Erythroblast (primary cell): ENCODE results near the gene ARID3B.

Source experiments
- DNase-seq, 2 experiments: peaks; one replicate each; lab custom pipeline; 2025; lab: John Stamatoyannopoulos, UW
- GATA1 ChIP-seq: IDR thresholded peaks from 2 replicates; pipeline ENCODE4 v1.6.1; 2011; ENCODE audit warnings: low read depth, mild to moderate bottlenecking, control low read depth, low read length, moderate library complexity
- POLR2A ChIP-seq: IDR thresholded peaks from 2 replicates; pipeline ENCODE4 v1.6.1; 2011; ENCODE audit warnings: mild to moderate bottlenecking, low read length

Gene ARID3B

DNA sequence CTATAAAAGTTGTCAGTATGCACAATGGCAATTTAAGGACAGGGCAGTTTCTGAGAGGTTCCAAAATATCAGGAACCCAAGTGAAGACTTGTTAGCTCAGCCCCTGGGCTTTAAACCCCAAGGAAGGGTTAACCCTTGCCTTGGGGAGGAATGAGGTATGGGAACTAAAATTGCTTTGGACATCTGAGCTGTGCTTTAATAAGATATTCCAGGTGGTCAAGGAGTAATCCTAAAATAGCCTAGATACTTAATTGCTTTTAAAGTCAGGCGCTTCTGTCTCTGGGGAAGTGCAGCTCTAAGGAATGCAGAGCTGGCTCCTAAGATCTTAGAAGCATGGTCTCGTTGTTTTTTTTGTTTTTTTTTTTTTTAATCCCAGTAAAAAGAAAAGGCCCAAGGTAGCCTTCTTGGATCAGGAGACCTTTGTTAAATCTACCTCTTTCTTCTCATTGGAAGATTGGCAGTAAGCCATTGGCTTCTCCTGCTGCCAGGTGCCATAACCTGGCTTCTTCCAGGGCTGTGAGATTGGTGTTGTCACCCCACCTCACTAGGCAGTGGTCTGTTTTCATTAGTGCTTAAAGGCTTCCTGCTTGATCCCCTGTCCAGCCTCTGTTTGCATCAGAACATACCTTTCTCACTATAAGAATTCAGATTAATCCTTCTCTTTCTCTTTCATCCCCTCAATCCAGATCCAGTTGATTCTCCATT lies 24.5 kb downstream of the ARID3B start:
- no peak for TF ChIP-seq GATA1
- no peak for TF ChIP-seq POLR2A
- no peak for DNase-seq

DNA sequence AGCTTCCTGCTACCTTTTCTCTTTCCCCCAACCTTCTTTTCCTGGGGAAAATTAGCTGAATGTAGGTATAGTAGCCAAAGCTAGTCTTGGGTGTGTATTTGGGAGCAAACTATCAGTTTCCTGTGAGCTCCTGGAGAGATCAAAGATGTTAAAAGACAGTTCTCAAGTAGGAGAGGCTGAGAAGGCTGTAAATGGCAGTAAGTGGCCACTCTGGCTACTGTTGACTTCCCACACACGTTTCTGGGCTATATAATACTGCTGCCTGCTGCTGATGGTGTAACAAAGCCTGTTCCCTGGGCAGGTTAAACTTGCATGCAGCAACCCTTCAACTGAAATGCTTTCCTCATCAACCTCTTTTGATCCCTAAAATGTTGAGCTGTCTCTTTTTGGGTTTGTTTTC lies 27.6 kb downstream of the ARID3B start:
- DNase-seq, result no peak
- TF ChIP-seq POLR2A (no peak), GATA1 (no peak)

DNA sequence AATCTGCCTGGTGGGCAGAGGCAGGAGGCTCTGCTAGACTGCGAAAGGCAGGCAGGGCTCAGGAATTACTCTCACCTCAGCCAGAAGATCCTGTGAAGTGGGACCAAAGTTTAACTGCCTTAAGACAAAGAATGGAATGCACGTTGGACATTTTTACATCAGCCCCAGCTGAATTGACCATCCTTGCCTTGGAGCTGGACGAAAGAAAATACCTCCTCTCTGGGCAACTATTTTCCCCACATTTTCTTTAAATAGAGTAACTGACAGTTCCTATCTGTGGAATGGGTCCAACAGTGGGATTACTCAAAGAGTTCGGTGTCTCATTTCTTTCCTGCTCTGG lies 28.7 kb downstream of the ARID3B start:
- TF ChIP-seq GATA1 (no peak), POLR2A (no peak)
- no peak for DNase-seq

DNA sequence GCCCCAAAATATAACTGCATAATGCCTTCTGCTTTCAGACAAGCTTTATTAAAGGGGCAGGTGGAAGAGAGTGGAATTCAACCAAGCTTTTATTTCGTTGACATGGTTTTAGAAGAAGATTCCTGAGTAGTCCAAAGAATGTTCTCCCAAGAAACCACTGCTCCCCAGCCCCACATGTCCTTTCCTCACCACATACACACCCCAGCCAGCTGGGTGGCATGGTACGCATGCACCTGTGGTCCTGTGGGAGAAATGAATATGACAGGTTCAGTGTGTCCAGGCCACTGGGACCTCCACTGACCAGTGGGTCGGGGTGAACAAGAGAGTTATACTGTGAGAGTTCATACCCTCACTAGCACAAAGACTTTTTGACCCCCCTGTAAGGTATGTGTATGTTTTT lies 30.2 kb downstream of the ARID3B start:
- no peak for DNase-seq

DNA sequence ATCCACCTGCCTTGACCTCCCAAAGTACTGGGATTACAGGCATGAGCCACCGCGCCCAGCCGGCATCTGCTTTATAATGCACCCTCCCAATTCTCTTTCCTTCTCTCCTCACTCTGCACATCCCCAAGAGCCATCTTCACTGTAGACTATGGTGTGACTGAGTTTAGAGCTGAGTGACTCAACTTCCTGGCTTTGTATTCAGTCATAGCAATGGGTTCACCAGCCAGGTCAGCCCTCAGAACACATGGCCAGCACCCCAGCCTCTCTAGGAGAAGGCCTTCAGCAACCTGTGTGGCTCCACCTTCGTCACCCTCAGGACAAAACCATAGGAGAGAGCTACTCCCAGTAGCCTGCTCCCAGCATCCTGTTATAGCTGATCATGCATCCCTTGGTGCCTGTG lies 33.0 kb downstream of the ARID3B start:
- no peak for DNase-seq
- no peak for TF ChIP-seq GATA1
- TF ChIP-seq POLR2A, result no peak

More for the DNA sequence above, 30.2 kb downstream of the ARID3B start:
- TF ChIP-seq GATA1, result no peak

DNA sequence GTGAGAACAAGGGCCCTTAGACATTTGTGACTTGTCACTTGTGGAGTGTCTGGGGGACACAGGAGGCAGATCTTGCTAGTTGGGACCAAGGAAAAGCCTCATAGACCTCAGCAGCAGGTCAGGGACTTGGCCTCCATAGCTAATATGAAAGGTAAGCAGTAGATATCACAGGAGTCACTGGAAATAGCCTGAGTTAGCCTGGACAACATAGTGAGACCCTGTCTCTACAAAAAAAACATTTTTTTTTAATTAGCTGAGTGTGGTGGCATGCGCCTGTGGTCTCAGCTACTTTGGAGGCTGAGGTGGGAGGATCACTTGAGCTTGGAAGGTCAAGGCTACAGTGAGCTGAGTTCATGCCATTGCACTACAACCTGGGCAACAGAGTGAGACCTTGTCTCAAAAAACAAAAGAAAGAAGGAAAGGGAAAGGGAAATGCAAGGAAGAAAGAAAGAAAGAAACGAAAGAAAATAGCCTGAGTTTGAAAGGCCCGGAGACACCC lies 37.5 kb downstream of the ARID3B start:
- TF ChIP-seq POLR2A, result no peak
- no peak for TF ChIP-seq GATA1

DNA sequence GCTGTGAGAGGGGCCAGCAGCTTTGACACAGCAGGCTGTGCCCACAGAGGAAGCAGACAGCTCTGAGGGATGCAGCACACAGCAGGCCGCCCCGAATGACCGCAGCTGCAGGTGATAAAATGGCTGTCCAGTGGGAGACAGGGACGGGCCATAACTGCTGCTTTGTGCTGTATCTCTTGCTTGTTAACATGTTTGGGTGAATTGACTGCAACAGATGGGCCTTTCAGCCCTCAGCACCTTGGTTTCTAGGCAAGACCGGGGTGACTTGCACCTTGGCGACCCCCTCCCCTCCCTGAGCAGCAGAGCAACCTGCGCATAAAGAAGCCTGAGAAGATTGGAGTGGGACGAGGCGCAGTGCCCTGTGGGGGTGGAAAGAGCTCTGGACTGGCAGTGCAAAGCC lies 38.0 kb downstream of the ARID3B start:
- no peak for TF ChIP-seq POLR2A
- no peak for TF ChIP-seq GATA1
- DNase-seq, result no peak

More for the DNA sequence above, 37.5 kb downstream of the ARID3B start:
- DNase-seq, result no peak

DNA sequence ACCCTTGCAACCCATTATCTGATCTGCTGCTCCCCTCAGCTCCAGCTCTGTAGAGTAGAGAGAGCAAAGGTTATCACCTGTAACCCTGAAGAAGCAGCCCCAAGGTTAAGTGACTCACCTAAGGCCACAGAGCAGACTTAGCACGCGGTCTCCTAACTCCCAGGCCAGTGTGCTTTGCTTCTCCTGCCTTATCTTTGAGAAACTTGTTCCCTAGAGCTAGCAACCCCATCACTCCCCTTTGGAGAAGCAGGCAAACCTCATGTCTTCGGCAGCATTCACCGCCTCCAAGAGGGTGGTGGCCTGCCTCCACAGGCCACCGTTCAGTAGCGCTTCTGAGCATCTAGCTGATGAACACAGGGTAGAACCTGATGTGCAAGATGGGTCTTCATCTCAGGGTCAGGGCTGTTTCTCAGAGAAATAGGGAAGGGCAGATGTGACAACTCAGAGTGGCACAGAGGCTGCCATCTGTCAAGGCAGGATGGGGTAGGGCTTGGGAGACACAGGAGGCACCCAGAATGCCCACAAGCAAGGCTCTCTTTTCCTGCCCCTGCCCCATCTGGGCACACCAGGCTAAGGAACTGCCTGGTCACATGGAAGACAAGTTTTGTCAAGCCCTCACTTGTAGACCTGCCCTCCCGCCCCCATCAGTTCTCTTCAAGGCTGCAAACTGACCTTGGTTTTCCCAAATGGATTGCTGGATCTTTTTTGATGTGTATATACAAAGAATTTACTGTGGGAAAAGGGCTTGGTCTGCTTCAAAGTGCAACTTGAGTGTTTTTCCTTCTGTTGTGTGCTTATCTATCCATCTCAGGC lies 39.7 kb downstream of the ARID3B start:
- no peak for DNase-seq
- TF ChIP-seq GATA1, result no peak
- TF ChIP-seq POLR2A, result no peak

DNA sequence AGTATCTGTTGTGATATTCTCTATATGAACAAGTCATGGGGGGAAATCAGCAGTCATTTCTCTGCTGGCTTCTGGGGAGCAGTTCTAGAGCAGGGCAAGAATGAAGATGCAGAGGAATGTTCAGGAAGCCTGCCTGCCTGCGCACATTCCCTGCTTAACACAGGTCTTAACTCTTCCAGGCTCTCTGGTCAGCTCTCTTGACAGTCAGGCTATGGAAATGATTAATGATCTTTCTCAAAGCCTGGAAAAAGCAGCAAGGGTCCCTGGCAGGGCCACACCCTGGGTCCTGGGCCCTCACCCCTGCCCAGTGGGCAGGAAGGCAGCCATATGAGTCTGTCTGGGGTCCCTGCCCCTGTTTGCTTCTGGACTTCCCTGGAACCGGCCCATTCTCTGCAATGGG lies 43.2 kb downstream of the ARID3B start:
- TF ChIP-seq POLR2A (no peak), GATA1 (no peak)
- DNase-seq, result no peak

DNA sequence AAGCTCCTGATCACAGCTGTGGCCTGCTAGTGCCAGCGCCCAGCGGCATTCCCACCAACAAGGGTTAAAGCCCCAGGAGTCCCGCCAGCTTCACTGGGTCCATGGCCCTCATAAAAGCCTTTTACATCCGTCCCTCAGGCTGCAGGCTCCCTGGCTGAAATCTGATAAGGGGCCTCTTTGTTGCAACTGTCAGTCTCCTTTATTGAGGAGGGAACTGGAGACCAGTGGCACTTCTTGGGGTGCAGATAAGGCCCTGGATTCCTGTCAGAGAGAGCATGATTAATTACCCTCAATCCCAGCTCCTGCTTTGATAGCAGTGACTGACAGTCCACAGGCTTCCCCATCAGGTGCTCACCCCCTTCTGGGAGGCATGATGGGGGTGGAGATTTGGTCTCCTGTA lies 43.8 kb downstream of the ARID3B start:
- peak; percentile 40 to 72 for DNase-seq
- TF ChIP-seq POLR2A (no peak), GATA1 (no peak)

DNA sequence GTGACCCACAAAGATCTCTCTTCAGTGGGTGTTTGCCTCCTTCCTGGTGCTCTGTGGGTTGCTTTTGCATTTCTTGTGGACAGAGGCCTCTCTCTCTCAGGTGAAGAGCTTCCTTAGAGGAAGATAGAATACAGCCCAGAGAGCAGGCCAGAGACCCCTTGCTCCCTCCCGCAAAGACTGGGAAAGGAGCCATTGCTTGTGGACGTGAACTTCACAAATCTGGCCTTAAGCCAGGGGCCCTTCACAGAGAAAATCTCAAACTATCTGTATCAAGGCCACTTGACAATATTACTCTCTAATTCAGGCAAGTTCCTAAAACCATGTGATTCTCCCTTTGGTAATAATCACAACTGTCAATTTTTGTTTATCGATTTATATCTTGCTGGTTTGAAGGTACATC lies 44.2 kb downstream of the ARID3B start:
- DNase-seq, result no peak
- TF ChIP-seq POLR2A (no peak), GATA1 (no peak)

DNA sequence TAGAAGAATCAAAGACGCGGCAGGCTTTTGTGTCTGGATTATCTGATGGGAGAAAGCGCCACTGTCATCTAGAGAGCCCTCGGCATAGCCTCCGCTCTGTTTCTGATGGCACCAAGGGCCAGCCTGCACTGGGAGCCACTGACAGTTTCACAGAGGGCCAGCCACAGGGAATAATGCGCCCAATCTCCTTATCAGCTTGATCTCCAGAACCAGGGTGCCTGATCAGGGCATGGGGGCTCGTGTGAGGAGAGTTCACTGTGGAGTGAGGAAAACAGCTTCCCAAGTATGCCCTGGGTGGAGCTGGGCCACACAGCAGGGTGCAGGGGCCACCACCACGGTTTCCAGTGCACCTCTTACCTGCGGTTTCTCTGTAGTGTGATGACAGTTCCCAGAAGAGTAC lies 44.8 kb downstream of the ARID3B start:
- TF ChIP-seq POLR2A (no peak), GATA1 (no peak)
- no peak for DNase-seq

DNA sequence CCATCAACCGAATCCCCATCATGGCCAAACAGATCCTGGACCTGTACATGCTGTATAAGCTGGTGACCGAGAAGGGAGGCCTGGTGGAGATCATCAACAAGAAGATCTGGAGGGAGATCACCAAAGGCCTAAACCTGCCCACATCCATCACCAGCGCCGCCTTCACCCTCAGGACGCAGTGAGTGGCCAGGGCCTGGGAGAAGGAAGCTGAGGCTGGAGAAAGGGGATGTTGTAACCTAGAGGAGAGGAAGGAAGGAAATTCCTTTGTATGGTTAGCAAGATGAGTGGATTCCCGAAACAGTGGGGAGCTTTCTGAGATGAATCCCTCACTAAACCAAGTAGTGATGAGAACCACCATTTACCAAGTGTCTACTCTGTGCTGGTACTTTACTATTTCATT lies 48.8 kb downstream of the ARID3B start:
- TF ChIP-seq POLR2A, result no peak
- TF ChIP-seq GATA1, result no peak
- DNase-seq, result no peak

DNA sequence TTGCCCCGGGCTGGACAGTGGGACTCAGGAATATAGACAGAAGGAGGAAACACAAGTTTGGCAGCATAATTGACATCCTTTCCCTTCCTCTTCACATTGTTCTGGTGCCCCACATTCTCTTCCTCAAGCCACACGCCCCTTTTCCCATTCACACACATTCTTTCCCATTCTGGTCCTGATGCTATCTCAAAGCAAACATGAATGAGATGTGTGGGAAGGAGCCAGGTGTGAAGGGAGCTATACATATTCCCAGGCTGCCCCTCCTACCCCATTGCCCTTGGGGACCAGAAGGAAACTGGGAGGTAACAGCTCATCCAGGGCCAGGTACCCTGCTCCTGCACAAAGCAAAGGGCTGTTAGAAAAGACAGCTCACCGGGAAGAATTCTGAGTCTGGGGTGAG lies 51.2 kb downstream of the ARID3B start:
- DNase-seq, result no peak

More for the DNA sequence above, 51.2 kb downstream of the ARID3B start:
- no peak for TF ChIP-seq POLR2A
- no peak for TF ChIP-seq GATA1
